HEK293 (cell line): ENCODE data around the gene AGRN.
A peak's percentile ranks its signal among the peaks of the same experiment; 100 is the strongest.

ENCODE experiments used
- CTCF ChIA-PET: fragments of 350-600 bp; formaldehyde crosslinking; extraction: SDS; loops from one replicate; lab custom pipeline; 2021; ENCODE audit warnings: antibody characterized with exemption; lab: Yijun Ruan, JAX
- POLR2A ChIA-PET: fragments of 300-600 bp; formaldehyde crosslinking; extraction: SDS; loops from one replicate; lab custom pipeline; 2020; ENCODE audit warnings: antibody characterized with exemption, inconsistent platforms; lab: Yijun Ruan, JAX
- H3K27ac ChIP-seq: fragments of 200-500 bp; sonication (Bioruptor generic); 2 replicates; pipeline ENCODE4 v1.5.1; 2014; ENCODE audit warnings: low read depth, low read length, control low read depth, inconsistent platforms; ENCODE audit errors: extremely low read depth
- H3K36me3 ChIP-seq, 2 experiments: fragments of 200-500 bp in 1 of 2; sonication (Bioruptor generic) in 1 of 2; 1 replicate in 1 of 2; 2 replicates in 1 of 2; pipeline ENCODE4 v1.5.1; 2014 to 2017; ENCODE audit warnings: inconsistent platforms in 2 of 2, low read length in 2 of 2; ENCODE audit not compliant: control insufficient read depth in 2 of 2, insufficient read depth in 1 of 2
- H3K4me1 ChIP-seq: fragments of 200-500 bp; sonication (Bioruptor generic); 2 replicates; pipeline ENCODE4 v1.5.1; 2014; ENCODE audit warnings: mild to moderate bottlenecking, low read length, inconsistent platforms; ENCODE audit not compliant: control insufficient read depth, insufficient read depth
- H3K4me3 ChIP-seq: 2 replicates; pipeline ENCODE4 v1.5.1; 2011; ENCODE audit warnings: low read depth, mild to moderate bottlenecking, control low read depth, low read length, moderate library complexity
- H3K9me3 ChIP-seq: fragments of 200-500 bp; sonication (Bioruptor generic); 2 replicates; pipeline ENCODE4 v1.5.1; 2014; ENCODE audit warnings: low read depth, low read length, inconsistent platforms; ENCODE audit not compliant: control insufficient read depth, insufficient read depth
- GFI1B ChIP-seq: fragments of 450-650 bp; formaldehyde crosslinking; IDR thresholded peaks from 2 replicates; pipeline ENCODE4 v1.5.1; 2016; ENCODE audit warnings: missing biosample characterization, missing genetic modification characterization
- GLIS2 ChIP-seq: fragments of 450-650 bp; formaldehyde crosslinking; IDR thresholded peaks from 2 replicates; pipeline ENCODE4 v1.5.1; 2016; ENCODE audit warnings: missing biosample characterization, missing genetic modification characterization
- HIC1 ChIP-seq: fragments of 450-650 bp; formaldehyde crosslinking; IDR thresholded peaks from 2 replicates; pipeline ENCODE4 v1.5.1; 2016; ENCODE audit warnings: missing biosample characterization, missing genetic modification characterization
- KLF1 ChIP-seq: fragments of 450-650 bp; formaldehyde crosslinking; IDR thresholded peaks from 2 replicates; pipeline ENCODE4 v1.5.1; 2016; ENCODE audit warnings: missing biosample characterization, missing genetic modification characterization
- KLF9 ChIP-seq: fragments of 450-650 bp; formaldehyde crosslinking; IDR thresholded peaks from 2 replicates; pipeline ENCODE4 v1.5.1; 2016; ENCODE audit warnings: missing biosample characterization, missing genetic modification characterization, low read depth
- SP3 ChIP-seq: fragments of 450-650 bp; formaldehyde crosslinking; IDR thresholded peaks from 2 replicates; pipeline ENCODE4 v1.5.1; 2016; ENCODE audit warnings: missing biosample characterization, missing genetic modification characterization
- TCF7L2 ChIP-seq: IDR thresholded peaks from 2 replicates; pipeline ENCODE4 v1.6.1; 2011; ENCODE audit warnings: low read depth, mild to moderate bottlenecking, inconsistent platforms, low read length, moderate library complexity, borderline replicate concordance
- ZFP69B ChIP-seq: fragments of 450-650 bp; formaldehyde crosslinking; IDR thresholded peaks from 2 replicates; pipeline ENCODE4 v1.5.1; 2016; ENCODE audit warnings: missing biosample characterization, missing genetic modification characterization
- ZNF174 ChIP-seq: fragments of 450-650 bp; formaldehyde crosslinking; IDR thresholded peaks from 2 replicates; pipeline ENCODE4 v1.5.0; 2017; ENCODE audit warnings: missing biosample characterization, mild to moderate bottlenecking, missing genetic modification characterization
- ZNF280D ChIP-seq: fragments of 450-650 bp; formaldehyde crosslinking; IDR thresholded peaks from 2 replicates; pipeline ENCODE4 v1.5.1; 2016; ENCODE audit warnings: missing biosample characterization, missing genetic modification characterization
- ZNF521 ChIP-seq: fragments of 450-650 bp; formaldehyde crosslinking; IDR thresholded peaks from 2 replicates; pipeline ENCODE4 v1.5.1; 2017; ENCODE audit warnings: missing biosample characterization, mild to moderate bottlenecking, missing genetic modification characterization
- ZNF548 ChIP-seq: fragments of 450-650 bp; formaldehyde crosslinking; IDR thresholded peaks from 2 replicates; pipeline ENCODE4 v1.5.1; 2016; ENCODE audit warnings: missing biosample characterization, missing genetic modification characterization
- ZNF571 ChIP-seq: fragments of 450-650 bp; formaldehyde crosslinking; IDR thresholded peaks from 2 replicates; pipeline ENCODE4 v1.5.0; 2017; ENCODE audit warnings: missing biosample characterization, missing genetic modification characterization
- ZNF600 ChIP-seq: fragments of 450-650 bp; formaldehyde crosslinking; IDR thresholded peaks from 2 replicates; pipeline ENCODE4 v1.5.1; 2016; ENCODE audit warnings: missing biosample characterization, missing genetic modification characterization
- ZNF664 ChIP-seq: fragments of 450-650 bp; formaldehyde crosslinking; IDR thresholded peaks from 2 replicates; pipeline ENCODE4 v1.5.1; 2016; ENCODE audit warnings: missing biosample characterization, missing genetic modification characterization
- ZNF692 ChIP-seq: fragments of 450-650 bp; formaldehyde crosslinking; IDR thresholded peaks from 2 replicates; pipeline ENCODE4 v1.5.1; 2016; ENCODE audit warnings: missing biosample characterization, missing genetic modification characterization

Gene AGRN

GRCh38 chr1:970242-970972 lies 49.5 kb upstream of the AGRN start (continued):
- TF ChIP-seq HIC1 (tag by site-specific recombination) (0 out of 2 replicates have a peak, but pooled peaks have one; percentile 20), ZNF664 (tag by site-specific recombination) (no peak), ZNF548 (no peak), KLF9 (tag by site-specific recombination) (no peak), ZNF280D (tag by site-specific recombination) (no peak), ZNF600 (tag by site-specific recombination) (peak; percentile 54; the same call in 1 of the 2 replicates)

GRCh38 chr1:970973-971730 lies 48.8 kb upstream of the AGRN start:
- Histone ChIP-seq H3K4me3 (no peak overlapping the region), H3K4me1 (peaks cover 5% of the 10 kb centered on the region), H3K27ac (no peak overlapping the region), H3K36me3 (no peaks in the 10 kb centered on the region), H3K9me3 (no peaks in the 10 kb centered on the region)
- CTCF ChIA-PET, result interaction anchor here (1.0 kb wide), 1 partner anchor 14 kb away, joined by 3 read pairs; no protein-coding TSS in a partner anchor
- POLR2A ChIA-PET, result no interaction called here
- TF ChIP-seq SP3 (no peak), KLF1 (tag by site-specific recombination) (0 out of 2 replicates have a peak, but pooled peaks have one; percentile 20), ZNF521 (tag by site-specific recombination) (no peak), ZFP69B (tag by site-specific recombination) (0 out of 2 replicates have a peak, but pooled peaks have one; percentile 37), ZNF692 (0 out of 2 replicates have a peak, but pooled peaks have one; percentile 14)

GRCh38 chr1:971751-972506 lies 48.0 kb upstream of the AGRN start:
- 0 out of 2 replicates have a peak, but pooled peaks have one; percentile 12 for TF ChIP-seq GLIS2 (tag by site-specific recombination)
- no peak for TF ChIP-seq GFI1B (tag by site-specific recombination)
- TF ChIP-seq ZNF571 (tag by site-specific recombination), result no peak
- TF ChIP-seq TCF7L2, result no peak
- TF ChIP-seq ZNF174 (tag by site-specific recombination), result no peak
- ChIA-PET CTCF (interaction anchor here (1.0 kb wide), 1 partner anchor 15 kb away, joined by 3 read pairs; no protein-coding TSS in a partner anchor), POLR2A (interaction anchor here (0.8 kb wide), 1 partner anchor 9 kb away, joined by 3 read pairs; no protein-coding TSS in a partner anchor)
- H3K4me3 ChIP-seq, result no peak overlapping the region
- H3K27ac ChIP-seq, result no peak overlapping the region
- no peaks in the 10 kb centered on the region for H3K36me3 ChIP-seq
- H3K4me1 ChIP-seq, result peaks cover 3% of the 10 kb centered on the region; the same call in 1 of the 2 replicates
- H3K9me3 ChIP-seq, result no peaks in the 10 kb centered on the region
